ENCODE data around the gene WIPF1. TPM values are rescaled to one million over a fixed set of nuclear protein-coding genes. Genes with fewer than 3 reads are reported as not detected.

The WIPF1 gene
- total and polyA plus RNA-seq, 2 of the 13 experiments (the other 11 are each of a cell fraction or from before 2014, with no cell fraction given): 0.01 TPM; not detected in 1

DNA sequence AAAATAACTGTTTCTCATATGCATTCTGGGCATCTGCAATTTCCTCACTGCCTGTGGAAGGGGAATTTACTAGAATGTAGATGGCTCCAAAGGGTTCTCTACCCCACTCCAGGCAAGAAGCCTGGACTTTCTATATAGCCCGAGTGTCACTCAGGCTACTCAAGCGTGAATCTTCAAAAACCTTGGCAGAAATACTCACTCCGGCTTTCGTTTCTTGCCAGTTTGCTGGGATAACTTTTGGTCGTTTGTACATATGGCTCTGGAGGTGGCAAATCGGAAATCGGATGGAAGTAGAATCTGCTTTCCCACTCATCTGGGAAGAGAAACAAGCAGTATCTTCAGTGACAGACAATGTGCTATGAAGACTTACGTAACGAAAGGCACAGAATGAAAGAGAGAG lies 30.7 kb downstream of the WIPF1 start (continued):
- TF ChIP-seq FIP1L1 (IDR thresholded peaks at IDR 0.05; ENCODE audit: borderline replicate concordance, insufficient read depth, low read depth, low read length) (no peak), ZNF496 (CRISPR knock-in tag; IDR thresholded peaks at IDR 0.05; ENCODE audit: insufficient replicate concordance) (no peak), EEA1 (CRISPR knock-in tag; IDR thresholded peaks at IDR 0.05; ENCODE audit: borderline replicate concordance) (no peak), YY1 (IDR thresholded peaks at IDR 0.05; ENCODE audit: insufficient read depth, insufficient replicate concordance, low read depth, low read length) (no peak), ZNF501 (CRISPR knock-in tag; IDR thresholded peaks at IDR 0.05) (no peak), ZNF432 (CRISPR knock-in tag; IDR thresholded peaks at IDR 0.05; ENCODE audit: borderline replicate concordance) (no peak), ZNF232 (CRISPR knock-in tag; IDR thresholded peaks at IDR 0.05; ENCODE audit: borderline replicate concordance) (no peak), ARHGAP35 (CRISPR knock-in tag; IDR thresholded peaks at IDR 0.05; ENCODE audit: borderline replicate concordance) (no peak)
- TF ChIP-seq, protein P1, sequence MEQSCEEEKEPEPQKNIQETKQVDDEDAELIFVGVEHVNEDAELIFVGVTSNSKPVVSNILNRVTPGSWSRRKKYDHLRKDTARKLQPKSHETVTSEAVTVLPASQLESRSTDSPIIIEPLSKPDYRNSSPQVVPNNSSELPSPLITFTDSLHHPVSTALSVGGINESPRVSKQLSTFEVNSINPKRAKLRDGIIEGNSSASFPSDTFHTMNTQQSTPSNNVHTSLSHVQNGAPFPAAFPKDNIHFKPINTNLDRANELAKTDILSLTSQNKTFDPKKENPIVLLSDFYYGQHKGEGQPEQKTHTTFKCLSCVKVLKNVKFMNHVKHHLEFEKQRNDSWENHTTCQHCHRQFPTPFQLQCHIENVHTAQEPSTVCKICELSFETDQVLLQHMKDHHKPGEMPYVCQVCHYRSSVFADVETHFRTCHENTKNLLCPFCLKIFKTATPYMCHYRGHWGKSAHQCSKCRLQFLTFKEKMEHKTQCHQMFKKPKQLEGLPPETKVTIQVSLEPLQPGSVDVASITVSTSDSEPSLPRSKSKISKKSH (CRISPR knock-in tag; IDR thresholded peaks at IDR 0.05; ENCODE audit: borderline replicate concordance): no peak

DNA sequence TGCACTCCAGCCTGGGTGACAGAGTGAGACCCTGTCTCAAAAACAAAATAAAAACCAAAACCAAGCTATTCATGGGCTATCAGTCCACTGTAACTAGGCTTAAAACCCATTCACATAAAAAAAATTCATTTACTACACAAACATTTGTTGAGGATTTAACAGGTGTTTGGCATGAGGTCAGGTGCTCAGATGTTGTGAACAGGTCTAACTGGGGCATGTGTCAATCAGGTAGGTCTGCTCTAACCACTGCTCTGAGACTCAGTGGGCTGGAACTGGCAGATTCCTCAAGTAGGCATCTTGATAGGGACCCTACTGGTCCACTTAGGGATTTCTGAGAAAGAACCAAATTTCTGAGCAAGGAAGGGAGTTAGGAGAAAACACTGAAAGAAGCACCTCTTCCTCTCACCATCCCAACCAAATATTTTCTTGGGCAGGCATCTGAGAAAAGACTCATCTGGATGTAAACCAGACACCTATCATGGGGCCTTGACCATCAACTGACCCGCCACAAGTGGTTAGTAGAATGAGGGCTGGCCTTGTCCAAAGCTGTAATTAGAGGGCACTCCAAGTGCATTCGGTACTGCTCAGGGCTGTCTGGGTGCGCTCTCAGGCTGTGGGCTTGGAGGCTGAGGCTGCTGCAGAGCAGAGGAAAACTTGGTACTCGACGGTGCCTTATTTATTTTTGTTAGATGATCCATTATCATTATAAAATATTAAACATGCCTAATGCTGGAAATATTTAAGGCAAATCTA lies 33.9 kb downstream of the WIPF1 start:
- Histone ChIP-seq H3K4me1 (ENCODE audit: insufficient read depth, low read length) (no peaks in the 10 kb centered on the region), H3K4me3 (replicated peaks in 1 of 3; ENCODE audit: insufficient read depth in 1 of 3, low read depth in 2 of 3, low read length in 3 of 3) (no peak overlapping the region), H3K36me3 (replicated peaks in 1 of 2; ENCODE audit: control insufficient read depth in 1 of 2, insufficient read depth in 2 of 2, low read length in 2 of 2) (no peaks in the 10 kb centered on the region), H4K20me1 (ENCODE audit: insufficient read depth, low read length) (no peaks in the 10 kb centered on the region), H3K9me3 (ENCODE audit: low read length) (no peaks in the 10 kb centered on the region), H2AFZ (ENCODE audit: low read length) (no peak overlapping the region), H3K4me2 (ENCODE audit: low read depth, low read length) (no peak overlapping the region), H3K9ac (ENCODE audit: insufficient read depth, low read depth, low read length) (no peak overlapping the region), H3K27me3 (ENCODE audit: control insufficient read depth in 1 of 2, insufficient read depth in 2 of 2, low read length in 2 of 2) (peaks cover 0 to 19% of the 10 kb centered on the region in 2 experiments; a peak in 2 of 5 replicates), H3K27ac (ENCODE audit: extremely low read length, insufficient read depth, low read length) (no peak overlapping the region), H3K79me2 (ENCODE audit: insufficient read depth, low read length) (no peaks in the 10 kb centered on the region)
- DNase-seq (ENCODE audit: low spot score) (no peak), ATAC-seq (no peak), FAIRE-seq (no peak)
- in situ Hi-C loops (cut with HindIII; ENCODE audit: extremely low pct_ligation_motif_present, low pct_unique_long_range_greater_than_20kb): no loop called here
- CTCF ChIA-PET (ENCODE audit: low intra/inter-chr PET ratio, low total read pairs): no interaction called here
- no TSS peak for BruUV-seq (replicated peaks)
- intact Hi-C loops (cut with micrococcal nuclease; ENCODE audit: unreplicated experiment): no loop called here
- POLR2A ChIA-PET: no interaction called here
- WGBS (ENCODE audit: low lambda C conversion rate): 25% methylated on average over 5 of the region's 5 CpGs
- TF ChIP-seq SYNCRIP (IDR thresholded peaks at IDR 0.05; ENCODE audit: insufficient read depth, low read depth, low read length): no peak
- TF ChIP-seq ZC3H4 (CRISPR knock-in tag; IDR thresholded peaks at IDR 0.05; ENCODE audit: borderline replicate concordance): no peak
- TF ChIP-seq, protein P2, sequence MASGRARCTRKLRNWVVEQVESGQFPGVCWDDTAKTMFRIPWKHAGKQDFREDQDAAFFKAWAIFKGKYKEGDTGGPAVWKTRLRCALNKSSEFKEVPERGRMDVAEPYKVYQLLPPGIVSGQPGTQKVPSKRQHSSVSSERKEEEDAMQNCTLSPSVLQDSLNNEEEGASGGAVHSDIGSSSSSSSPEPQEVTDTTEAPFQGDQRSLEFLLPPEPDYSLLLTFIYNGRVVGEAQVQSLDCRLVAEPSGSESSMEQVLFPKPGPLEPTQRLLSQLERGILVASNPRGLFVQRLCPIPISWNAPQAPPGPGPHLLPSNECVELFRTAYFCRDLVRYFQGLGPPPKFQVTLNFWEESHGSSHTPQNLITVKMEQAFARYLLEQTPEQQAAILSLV (CRISPR knock-in tag; IDR thresholded peaks at IDR 0.05; ENCODE audit: borderline replicate concordance): no peak
- no peak for TF ChIP-seq FIP1L1 (IDR thresholded peaks at IDR 0.05; ENCODE audit: borderline replicate concordance, insufficient read depth, low read depth, low read length)
- no peak for TF ChIP-seq ATM (IDR thresholded peaks at IDR 0.05; ENCODE audit: borderline replicate concordance)
- TF ChIP-seq ZNF556 (CRISPR knock-in tag; IDR thresholded peaks at IDR 0.05; ENCODE audit: borderline replicate concordance): no peak
- no peak for TF ChIP-seq TAF15 (IDR thresholded peaks at IDR 0.05; ENCODE audit: low read depth, low read length, poor library complexity, severe bottlenecking)
- no peak for TF ChIP-seq ZNF614 (CRISPR knock-in tag; IDR thresholded peaks at IDR 0.05; ENCODE audit: borderline replicate concordance)
- no peak for TF ChIP-seq NONO (IDR thresholded peaks at IDR 0.05)
- no peak for TF ChIP-seq NONO (CRISPR knock-in tag; conservative IDR thresholded peaks at IDR 0.05)
- no peak for TF ChIP-seq POLR2G (IDR thresholded peaks at IDR 0.05; ENCODE audit: low read depth, low read length)
